ENCODE measurements around the gene TFCP2. TPM values are rescaled to one million over a fixed set of nuclear protein-coding genes. Genes with fewer than 3 reads are reported as not detected.

Gene TFCP2
- total and polyA plus RNA-seq, 12 donors = 8.7 to 30.9 (median 24.1) TPM

GRCh38 chr12:51190820-51191219 lies 17.9 kb upstream of the TFCP2 start:
- 82 to 85% methylated on average over 4 of the region's 4 CpGs for WGBS, 2 donors
- intact Hi-C loops (cut with DNase I) = no loop called here
- H3K36me3 ChIP-seq = peaks cover 0 to 47% (median 7%) of the 10 kb centered on the region in 9 donors
- DNase-seq = no peak
- H3K4me3 ChIP-seq = no peak overlapping the region
- peak in 3 of 8 donors; percentile 50 to 69 (median 59) for ATAC-seq
- H3K27ac ChIP-seq = no peak overlapping the region
- peaks cover 0 to 3% (median 0%) of the 10 kb centered on the region in 9 donors for H3K4me1 ChIP-seq
- H3K9me3 ChIP-seq = no peaks in the 10 kb centered on the region
- no peak for TF ChIP-seq CTCF (IDR thresholded peaks at IDR 0.05)
- no peaks in the 10 kb centered on the region for H3K27me3 ChIP-seq

- no peak for TF ChIP-seq CTCF (IDR thresholded peaks at IDR 0.05)
- Histone ChIP-seq H3K27me3 (no peaks in the 10 kb centered on the region), H3K27ac (no peak overlapping the region), H3K4me1 (peaks cover 0 to 3% (median 0%) of the 10 kb centered on the region in 9 donors), H3K36me3 (peaks cover 0 to 47% (median 7%) of the 10 kb centered on the region in 9 donors), H3K9me3 (no peaks in the 10 kb centered on the region), H3K4me3 (no peak overlapping the region)
- ATAC-seq (no peak), DNase-seq (no peak)
- 93% methylated on average over 14 of the region's 14 CpGs for WGBS, 2 donors
- intact Hi-C loops (cut with DNase I) = no loop called here
Measured at GRCh38 chr12:51189790-51190355, 16.9 kb upstream of the TFCP2 start.

- no peak overlapping the region for H3K4me3 ChIP-seq
- H3K27me3 ChIP-seq = no peaks in the 10 kb centered on the region
- intact Hi-C loops (cut with DNase I) = no loop called here
- DNase-seq (no peak), ATAC-seq (no peak)
- H3K36me3 ChIP-seq = peaks cover 0 to 47% (median 7%) of the 10 kb centered on the region in 9 donors
- H3K4me1 ChIP-seq = peaks cover 0 to 5% (median 0%) of the 10 kb centered on the region in 9 donors
- 88 to 93% methylated on average over 14 of the region's 14 CpGs for WGBS, 2 donors
- H3K27ac ChIP-seq = no peak overlapping the region
- TF ChIP-seq CTCF (IDR thresholded peaks at IDR 0.05) = no peak
- no peaks in the 10 kb centered on the region for H3K9me3 ChIP-seq
Measured at GRCh38 chr12:51188359-51189051, 15.6 kb upstream of the TFCP2 start.

GRCh38 chr12:51187370-51187987 lies 14.5 kb upstream of the TFCP2 start:
- no peaks in the 10 kb centered on the region for H3K27me3 ChIP-seq
- DNase-seq (no peak), ATAC-seq (no peak)
- intact Hi-C loops (cut with DNase I) = no loop called here
- H3K4me1 ChIP-seq = peaks cover 0 to 5% (median 0%) of the 10 kb centered on the region in 9 donors
- H3K27ac ChIP-seq = no peak overlapping the region
- 62 to 76% methylated on average over 5 of the region's 5 CpGs for WGBS, 2 donors
- H3K36me3 ChIP-seq = peaks cover 0 to 38% (median 7%) of the 10 kb centered on the region in 9 donors
- H3K4me3 ChIP-seq = no peak overlapping the region
- TF ChIP-seq CTCF (IDR thresholded peaks at IDR 0.05) = no peak
- no peaks in the 10 kb centered on the region for H3K9me3 ChIP-seq

Data from heart right ventricle (tissue), 16 donors.